Right renal cortex interstitium (tissue), 3 donors: ENCODE results near the gene CYBB. TPM values are rescaled to one million over a fixed set of nuclear protein-coding genes. Genes with fewer than 3 reads are reported as not detected.

Experiments used
- DNase-seq, 3 donors: peaks; one replicate each; pipeline ENCODE4 v3.0.0-alpha.2; 2013; ENCODE audit warnings: low read depth in 3 of 3, low spot score in 2 of 3
- polyA plus RNA-seq, 3 donors: library from polyadenylated mRNA; unstranded; fragments of 120-200 nt; gene quantifications; one replicate each; pipeline ENCODE4 v1.2.1, GENCODE V29; 2013; ENCODE audit not compliant: insufficient read length in 3 of 3

CYBB gene
- polyA plus RNA-seq, 3 donors, result 11.0 to 12.9 (median 11.6) TPM

GRCh38 chrX:37830371-37830770, 50.5 kb downstream of the CYBB start:
- DNase-seq, result no peak

GRCh38 chrX:37834937-37835336, 55.1 kb downstream of the CYBB start:
- no peak for DNase-seq

- DNase-seq, result no peak
Measured at GRCh38 chrX:37840931-37841330, 61.1 kb downstream of the CYBB start.

GRCh38 chrX:37844622-37845021, 64.8 kb downstream of the CYBB start:
- DNase-seq, result no peak

DNA sequence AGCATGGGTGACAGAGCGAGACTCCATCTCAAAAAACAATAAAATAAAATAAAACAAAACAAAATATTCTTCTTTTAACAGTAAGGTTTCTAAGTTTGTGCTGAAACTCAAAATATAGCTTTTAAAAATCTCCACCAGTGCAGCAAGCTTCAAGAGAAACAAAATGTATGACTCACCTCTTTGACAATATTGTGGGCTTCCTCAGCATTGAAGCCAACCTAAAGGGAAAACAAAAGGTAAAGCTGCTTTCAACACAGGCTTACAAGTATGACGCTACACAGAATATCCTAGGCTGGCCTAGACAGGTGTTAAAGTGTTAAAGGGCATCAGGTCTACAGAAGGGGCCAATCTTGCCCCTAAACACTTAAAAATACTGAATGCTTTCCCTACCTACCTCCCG, 66.3 kb downstream of the CYBB start:
- no peak for DNase-seq

GRCh38 chrX:37846558-37846933, 66.7 kb downstream of the CYBB start:
- DNase-seq, result no peak

GRCh38 chrX:37846934-37847732, 67.3 kb downstream of the CYBB start, which contains the start of gene DYNLT3:
Gene DYNLT3, minus strand, starts transcription at chrX:37847571. Its CDS starts 61 bp downstream, at chrX:37847510.
- peak; percentile 20 to 61 (median 58) for DNase-seq

- DNase-seq, result no peak
Measured at GRCh38 chrX:37847733-37848197, 67.9 kb downstream of the CYBB start.

DNA sequence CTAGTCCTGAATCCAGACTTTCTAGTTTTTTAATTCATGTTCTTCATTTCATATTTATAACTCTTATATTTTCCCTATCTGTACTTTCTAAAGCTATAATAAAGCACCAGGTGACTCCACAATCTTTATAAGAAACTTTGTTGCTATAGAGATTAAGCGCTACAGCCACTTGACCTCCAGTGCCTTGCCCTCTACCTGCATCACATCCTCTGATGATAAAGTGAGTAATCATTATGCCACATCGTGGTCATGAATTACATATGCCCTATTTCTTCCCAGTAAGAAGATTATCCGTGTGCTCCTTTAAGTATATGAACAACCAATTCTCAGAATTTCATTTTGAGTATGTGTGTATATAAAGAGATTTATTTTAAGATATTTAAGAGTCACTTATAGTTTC, 74.3 kb downstream of the CYBB start:
- DNase-seq, result no peak

DNA sequence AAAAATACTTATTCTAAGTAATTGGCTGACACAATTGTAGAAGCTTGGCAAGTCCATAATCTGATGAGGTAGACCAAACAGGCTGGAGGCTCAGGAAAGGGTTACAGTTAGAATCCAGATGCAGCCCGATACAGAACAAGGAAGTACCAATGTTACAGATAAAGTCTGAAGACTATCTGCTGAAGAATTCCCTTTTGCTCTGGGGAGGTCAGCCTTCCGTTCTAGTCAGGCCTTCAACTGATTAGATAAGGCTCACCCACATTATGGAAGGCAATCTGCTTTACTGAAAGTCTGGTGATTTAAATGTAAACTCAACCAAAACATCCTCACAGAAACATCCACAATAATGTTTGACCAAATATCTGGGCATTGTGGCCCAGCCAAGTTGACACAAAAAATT, 74.9 kb downstream of the CYBB start:
- DNase-seq, result no peak

DNA sequence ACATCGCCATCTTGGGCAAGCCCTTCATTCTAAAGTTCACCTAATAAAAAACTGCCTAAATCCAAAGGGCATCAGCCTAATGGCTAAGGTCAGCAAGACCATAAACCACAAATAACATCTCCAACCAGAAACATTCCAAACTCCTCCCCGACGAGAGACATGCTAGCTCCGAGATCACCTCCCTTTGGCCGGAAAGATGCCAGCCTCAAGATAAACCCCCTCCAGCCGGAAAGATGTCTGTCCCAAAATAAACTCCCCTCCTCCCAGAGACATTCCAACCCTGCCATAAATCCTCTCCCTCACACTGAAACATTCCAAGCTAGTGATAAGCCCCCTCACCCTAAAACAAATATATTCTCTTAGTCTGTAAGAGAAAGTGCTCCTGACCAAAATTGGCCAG, 80.9 kb downstream of the CYBB start:
- no peak for DNase-seq

DNA sequence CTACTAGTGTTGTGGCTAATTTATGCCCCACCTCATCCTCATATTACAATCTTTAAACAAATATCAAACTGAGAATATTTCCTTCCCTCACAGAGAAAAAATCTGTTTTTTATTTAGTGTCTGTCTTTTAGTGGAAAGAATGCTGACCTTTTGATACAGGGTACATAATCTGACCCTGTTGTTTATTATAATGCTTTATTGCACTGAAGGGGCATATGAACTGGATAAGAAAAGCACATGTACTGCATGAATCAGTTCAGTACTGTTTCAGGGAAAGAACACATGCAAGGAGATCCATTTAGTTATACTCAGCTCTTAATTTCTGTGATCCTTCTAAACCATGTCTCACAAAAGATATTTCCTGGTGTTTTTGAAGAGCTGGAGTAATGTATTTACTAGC, 83.0 kb downstream of the CYBB start:
- DNase-seq, result no peak

Other genes with a start within 250 kb of the CYBB start
- under 1 TPM; 0.11 to 0.22 (median 0.16) TPM for gene LANCL3, start 208.4 kb upstream of the CYBB start, polyA plus RNA-seq
- gene XK, start 94.3 kb upstream of the CYBB start, polyA plus RNA-seq, result 1 to 10 TPM; 1.2 to 1.3 (median 1.3) TPM
- 10 to 100 TPM; 41.9 to 48.8 (median 45.6) TPM for gene DYNLT3, start 67.5 kb downstream of the CYBB start, polyA plus RNA-seq
- gene SYTL5, start 226.5 kb downstream of the CYBB start, polyA plus RNA-seq, result 1 to 10 TPM; 2.8 to 3.4 (median 2.8) TPM